ENCODE measurements around the gene CCL26. TPM values are rescaled to one million over a fixed set of nuclear protein-coding genes. Genes with fewer than 3 reads are reported as not detected.
A peak's percentile ranks its signal among the peaks of the same experiment; 100 is the strongest.
"Not testable (repeated sequence)": the region's sequence is repeated elsewhere in the genome, so short reads cannot be mapped to it uniquely, and the experiment has no call there.

CCL26 gene
- total RNA-seq, 4 donors from 2014 or later = 3.8 to 6.3 TPM; not detected in 2

GRCh38 chr7:75795831-75796285 is 23.8 kb upstream of the CCL26 start:
- peak overlapping the region; percentile 35 to 87 (median 76) for H3K27ac ChIP-seq
- no peaks in the 10 kb centered on the region for H3K36me3 ChIP-seq
- H3K9me3 ChIP-seq = no peaks in the 10 kb centered on the region
- peaks cover 0 to 41% (median 2%) of the 10 kb centered on the region in 4 donors for H3K4me1 ChIP-seq
- 20 to 24% methylated on average over 9 of the region's 9 CpGs for WGBS, 2 donors
- DNase-seq (ENCODE audit: low spot score in 2 of 2) = peak; percentile 69 to 90
- TF ChIP-seq EP300 (IDR thresholded peaks at IDR 0.05) (peak; percentile 87 to 98), CTCF (IDR thresholded peaks at IDR 0.05) (no peak), POLR2A (IDR thresholded peaks at IDR 0.05) (no peak)
- H3K4me3 ChIP-seq = no peak overlapping the region
- H3K27me3 ChIP-seq = no peaks in the 10 kb centered on the region

- peaks cover 0 to 46% (median 2%) of the 10 kb centered on the region in 4 donors for H3K4me1 ChIP-seq
- WGBS, 2 donors = 93 to 94% methylated on average over 2 of the region's 2 CpGs
- H3K9me3 ChIP-seq = no peaks in the 10 kb centered on the region
- TF ChIP-seq POLR2A (IDR thresholded peaks at IDR 0.05) = no peak
- no peak for TF ChIP-seq EP300 (IDR thresholded peaks at IDR 0.05)
- TF ChIP-seq CTCF (IDR thresholded peaks at IDR 0.05) = no peak
- no peaks in the 10 kb centered on the region for H3K27me3 ChIP-seq
- DNase-seq (ENCODE audit: low spot score in 2 of 2) = no peak
- H3K27ac ChIP-seq = no peak overlapping the region
- no peaks in the 10 kb centered on the region for H3K36me3 ChIP-seq
- H3K4me3 ChIP-seq = no peak overlapping the region
Measured at GRCh38 chr7:75793676-75794075, 21.7 kb upstream of the CCL26 start.

- H3K27ac ChIP-seq; H3K36me3 ChIP-seq; H3K27me3 ChIP-seq; H3K9me3 ChIP-seq; H3K4me3 ChIP-seq; DNase-seq (ENCODE audit: low spot score in 2 of 2): not testable (repeated sequence)
- peaks cover 0 to 35% (median 2%) of the 10 kb centered on the region in 4 donors for H3K4me1 ChIP-seq
- WGBS, 2 donors = 94 to 95% methylated on average over 5 of the region's 5 CpGs
Measured at GRCh38 chr7:75792567-75792966, 20.6 kb upstream of the CCL26 start.

- H3K9me3 ChIP-seq = no peaks in the 10 kb centered on the region
- H3K27ac ChIP-seq = peak overlapping the region in 1 of 4 donors; percentile 1
- no peaks in the 10 kb centered on the region for H3K27me3 ChIP-seq
- no peak for DNase-seq (ENCODE audit: low spot score in 2 of 2)
- no peak overlapping the region for H3K4me3 ChIP-seq
- WGBS, 2 donors = 59 to 86% methylated on average over 3 of the region's 3 CpGs
- H3K36me3 ChIP-seq = no peaks in the 10 kb centered on the region
- H3K4me1 ChIP-seq = peaks cover 0 to 11% (median 0%) of the 10 kb centered on the region in 4 donors
- no peak for TF ChIP-seq EP300 (IDR thresholded peaks at IDR 0.05)
- TF ChIP-seq CTCF (IDR thresholded peaks at IDR 0.05) = no peak
- no peak for TF ChIP-seq POLR2A (IDR thresholded peaks at IDR 0.05)
Measured at GRCh38 chr7:75789361-75789924, 17.4 kb upstream of the CCL26 start.

- not testable (repeated sequence) for DNase-seq (ENCODE audit: low spot score in 2 of 2); H3K36me3 ChIP-seq; H3K27me3 ChIP-seq; H3K27ac ChIP-seq; H3K9me3 ChIP-seq; H3K4me3 ChIP-seq
- H3K4me1 ChIP-seq = peaks cover 0 to 11% (median 0%) of the 10 kb centered on the region in 4 donors
- WGBS, 2 donors = 61 to 64% methylated on average over 14 of the region's 14 CpGs
Measured at GRCh38 chr7:75788154-75788847, 16.3 kb upstream of the CCL26 start.

- not testable (repeated sequence) for H3K27ac ChIP-seq; H3K36me3 ChIP-seq; H3K4me1 ChIP-seq; H3K9me3 ChIP-seq; DNase-seq (ENCODE audit: low spot score in 2 of 2); H3K27me3 ChIP-seq; H3K4me3 ChIP-seq
- 91 to 93% methylated on average over 5 of the region's 5 CpGs for WGBS, 2 donors
Measured at GRCh38 chr7:75783058-75783457, 11.0 kb upstream of the CCL26 start.

GRCh38 chr7:75780647-75781273 is 8.7 kb upstream of the CCL26 start:
- H3K4me1 ChIP-seq; H3K9me3 ChIP-seq; H3K27ac ChIP-seq; DNase-seq (ENCODE audit: low spot score in 2 of 2); H3K4me3 ChIP-seq; H3K27me3 ChIP-seq; H3K36me3 ChIP-seq: not testable (repeated sequence)
- WGBS, 2 donors = 69 to 70% methylated on average over 14 of the region's 14 CpGs

GRCh38 chr7:75779516-75779915 is 7.5 kb upstream of the CCL26 start:
- WGBS, 2 donors = 65 to 68% methylated on average over 11 of the region's 11 CpGs

GRCh38 chr7:75779035-75779434 is 7.0 kb upstream of the CCL26 start:
- H3K27ac ChIP-seq; DNase-seq (ENCODE audit: low spot score in 2 of 2); H3K27me3 ChIP-seq; H3K9me3 ChIP-seq; H3K4me3 ChIP-seq; H3K36me3 ChIP-seq; H3K4me1 ChIP-seq: not testable (repeated sequence)
- 61 to 66% methylated on average over 11 of the region's 11 CpGs for WGBS, 2 donors

More at GRCh38 chr7:75779516-75779915, 7.5 kb upstream of the CCL26 start:
- not testable (repeated sequence) for H3K9me3 ChIP-seq; H3K27me3 ChIP-seq; DNase-seq (ENCODE audit: low spot score in 2 of 2); H3K36me3 ChIP-seq; H3K4me1 ChIP-seq; H3K27ac ChIP-seq; H3K4me3 ChIP-seq
